Dedifferentiated amniotic fluid mesenchymal stem cell (primary cell): ENCODE data around the gene RHOT1.
"Not testable (repeated sequence)": the region's sequence is repeated elsewhere in the genome, so short reads cannot be mapped to it uniquely, and the experiment has no call there.

Experiments used
- DNase-seq: peaks from one replicate; pipeline ENCODE4 v3.0.0-alpha.2; 2016; ENCODE audit errors: extremely low spot score

The RHOT1 gene

GRCh38 chr17:32124985-32125847 lies 17.1 kb upstream of the RHOT1 start:
- no peak for DNase-seq

GRCh38 chr17:32125848-32126153 lies 16.5 kb upstream of the RHOT1 start:
- no peak for DNase-seq

- DNase-seq = no peak
Measured at GRCh38 chr17:32126325-32126724, 16.0 kb upstream of the RHOT1 start.

GRCh38 chr17:32126746-32127145 lies 15.6 kb upstream of the RHOT1 start:
- no peak for DNase-seq

GRCh38 chr17:32127158-32127897 lies 15.0 kb upstream of the RHOT1 start:
- peak; percentile 65 for DNase-seq

GRCh38 chr17:32128470-32128869 lies 13.8 kb upstream of the RHOT1 start:
- DNase-seq = not testable (repeated sequence)

- not testable (repeated sequence) for DNase-seq
Measured at GRCh38 chr17:32135497-32136117, 6.7 kb upstream of the RHOT1 start.

GRCh38 chr17:32136856-32137255 lies 5.4 kb upstream of the RHOT1 start:
- no peak for DNase-seq

- DNase-seq = not testable (repeated sequence)
Measured at GRCh38 chr17:32139504-32139903, 2.8 kb upstream of the RHOT1 start.

GRCh38 chr17:32141258-32141657 lies 1.0 kb upstream of the RHOT1 start:
- peak; percentile 43 for DNase-seq

- DNase-seq = no peak
Measured at GRCh38 chr17:32141679-32142037, 644 bp upstream of the RHOT1 start.

GRCh38 chr17:32142857-32143526 lies 690 bp downstream of the RHOT1 start:
- DNase-seq = peak; percentile 46

- DNase-seq = no peak
Measured at GRCh38 chr17:32143527-32143870, 1.2 kb downstream of the RHOT1 start.

GRCh38 chr17:32144442-32144841 lies 2.1 kb downstream of the RHOT1 start:
- not testable (repeated sequence) for DNase-seq

- DNase-seq = no peak
Measured at GRCh38 chr17:32148351-32148750, 6.0 kb downstream of the RHOT1 start.

GRCh38 chr17:32150358-32150757 lies 8.1 kb downstream of the RHOT1 start:
- no peak for DNase-seq

- no peak for DNase-seq
Measured at GRCh38 chr17:32152130-32152529, 9.8 kb downstream of the RHOT1 start.

GRCh38 chr17:32155896-32156295 lies 13.6 kb downstream of the RHOT1 start:
- no peak for DNase-seq

GRCh38 chr17:32156656-32157055 lies 14.4 kb downstream of the RHOT1 start:
- DNase-seq = no peak

GRCh38 chr17:32157225-32157624 lies 14.9 kb downstream of the RHOT1 start:
- DNase-seq = no peak

GRCh38 chr17:32158870-32159585 lies 16.7 kb downstream of the RHOT1 start:
- no peak for DNase-seq
